NCI-H1105 (cell line): ENCODE data around the gene HRH2.
A peak's percentile ranks its signal among the peaks of the same experiment; 100 is the strongest.
"Not testable (repeated sequence)": the region's sequence is repeated elsewhere in the genome, so short reads cannot be mapped to it uniquely, and the experiment has no call there.

Experiments used
- DNase-seq: peaks from one replicate; lab custom pipeline; 2025; lab: John Stamatoyannopoulos, UW

The HRH2 gene

DNA sequence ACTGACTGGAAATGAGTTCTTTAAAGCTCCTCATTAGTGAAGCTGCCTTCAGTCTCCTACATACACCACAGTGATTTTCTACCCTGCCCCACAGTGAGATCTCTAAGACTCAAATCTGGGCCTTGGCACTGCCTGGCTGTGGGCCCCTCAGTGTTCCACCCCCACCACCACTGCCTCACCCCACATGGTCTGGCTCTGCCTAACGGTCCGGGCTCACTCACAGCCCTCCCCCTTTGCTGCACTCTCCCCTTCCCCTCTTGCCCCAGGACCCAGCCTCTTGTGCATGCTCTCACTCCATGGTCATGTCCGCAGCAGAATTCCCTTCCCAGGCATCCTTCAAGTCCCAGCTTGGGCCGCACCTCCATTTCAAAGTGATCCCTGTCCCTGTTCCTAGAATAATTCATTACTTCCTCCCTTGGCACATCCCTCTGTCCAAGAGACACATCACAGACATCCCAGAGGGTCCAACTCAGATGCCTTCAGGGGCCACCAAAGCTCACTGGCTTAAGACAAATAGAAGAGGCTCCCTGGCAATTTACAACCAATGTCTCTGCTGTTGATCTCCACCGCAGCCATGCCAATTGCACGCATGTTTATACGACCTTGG lies 56.7 kb downstream of the HRH2 start:
- no peak for DNase-seq

DNA sequence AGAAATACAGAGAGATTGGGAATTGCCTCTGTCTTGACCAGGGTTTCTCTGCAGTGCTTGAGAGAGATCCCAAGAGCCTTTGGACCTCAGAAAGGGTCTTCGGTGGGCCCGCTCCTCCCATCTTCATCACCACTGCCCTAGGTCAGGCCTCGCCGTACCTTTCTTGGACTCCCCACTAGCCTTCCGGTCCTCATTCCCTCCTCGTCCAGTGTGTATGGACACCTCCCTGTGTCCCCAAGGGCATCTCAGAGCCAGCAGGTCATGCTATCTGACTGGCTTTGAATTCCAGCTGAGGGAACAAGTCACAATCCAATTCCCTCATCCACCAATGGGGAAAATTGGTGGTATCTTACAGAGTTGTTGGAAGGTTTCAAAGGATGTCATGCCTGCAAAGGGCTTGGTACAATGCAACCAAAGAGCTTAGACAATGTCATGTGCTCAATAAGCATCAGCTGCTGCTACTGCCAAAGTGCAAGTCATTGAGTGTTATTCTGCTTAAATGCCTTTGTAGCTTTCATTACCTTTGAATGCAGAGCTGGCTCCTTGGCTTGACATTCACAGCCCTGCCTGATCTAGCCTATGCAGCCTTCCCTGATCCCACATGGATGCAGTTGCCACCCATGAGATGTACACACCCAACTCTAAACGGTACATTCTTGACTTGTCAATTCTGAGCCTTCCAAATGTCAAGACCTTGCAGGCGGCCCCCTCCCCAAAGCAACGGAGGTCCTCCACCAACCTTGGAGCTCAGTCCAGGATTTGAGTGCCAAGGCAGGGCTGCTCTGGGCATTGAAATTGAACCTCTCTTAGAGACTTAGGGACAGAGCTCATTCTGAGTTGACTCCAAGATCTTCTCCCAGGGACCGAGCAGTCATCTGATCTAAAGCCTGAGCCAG lies 58.0 kb downstream of the HRH2 start:
- no peak for DNase-seq

- DNase-seq, result no peak
Measured at GRCh38 chr5:175717837-175718236, 60.0 kb downstream of the HRH2 start.

- DNase-seq, result peak; percentile 1
Measured at GRCh38 chr5:175718401-175719108, 60.7 kb downstream of the HRH2 start.

DNA sequence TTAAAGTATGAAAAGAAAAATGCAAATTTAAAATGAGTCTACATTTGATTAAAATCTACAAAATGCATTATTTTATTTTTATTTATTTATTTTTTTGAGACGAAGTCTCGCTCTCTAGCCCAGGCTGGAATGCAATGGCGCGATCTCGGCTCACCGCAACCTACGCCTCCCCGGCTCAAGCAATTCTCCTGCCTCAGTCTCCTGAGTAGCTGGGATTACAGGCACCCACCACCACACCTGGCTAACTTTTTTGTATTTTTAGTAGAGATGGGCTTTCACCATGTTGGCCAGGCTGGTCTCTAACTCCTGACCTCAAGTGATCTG lies 61.2 kb downstream of the HRH2 start:
- DNase-seq, result not testable (repeated sequence)

GRCh38 chr5:175724314-175725275 lies 66.7 kb downstream of the HRH2 start:
- DNase-seq, result no peak

GRCh38 chr5:175728316-175728715 lies 70.4 kb downstream of the HRH2 start:
- no peak for DNase-seq

DNA sequence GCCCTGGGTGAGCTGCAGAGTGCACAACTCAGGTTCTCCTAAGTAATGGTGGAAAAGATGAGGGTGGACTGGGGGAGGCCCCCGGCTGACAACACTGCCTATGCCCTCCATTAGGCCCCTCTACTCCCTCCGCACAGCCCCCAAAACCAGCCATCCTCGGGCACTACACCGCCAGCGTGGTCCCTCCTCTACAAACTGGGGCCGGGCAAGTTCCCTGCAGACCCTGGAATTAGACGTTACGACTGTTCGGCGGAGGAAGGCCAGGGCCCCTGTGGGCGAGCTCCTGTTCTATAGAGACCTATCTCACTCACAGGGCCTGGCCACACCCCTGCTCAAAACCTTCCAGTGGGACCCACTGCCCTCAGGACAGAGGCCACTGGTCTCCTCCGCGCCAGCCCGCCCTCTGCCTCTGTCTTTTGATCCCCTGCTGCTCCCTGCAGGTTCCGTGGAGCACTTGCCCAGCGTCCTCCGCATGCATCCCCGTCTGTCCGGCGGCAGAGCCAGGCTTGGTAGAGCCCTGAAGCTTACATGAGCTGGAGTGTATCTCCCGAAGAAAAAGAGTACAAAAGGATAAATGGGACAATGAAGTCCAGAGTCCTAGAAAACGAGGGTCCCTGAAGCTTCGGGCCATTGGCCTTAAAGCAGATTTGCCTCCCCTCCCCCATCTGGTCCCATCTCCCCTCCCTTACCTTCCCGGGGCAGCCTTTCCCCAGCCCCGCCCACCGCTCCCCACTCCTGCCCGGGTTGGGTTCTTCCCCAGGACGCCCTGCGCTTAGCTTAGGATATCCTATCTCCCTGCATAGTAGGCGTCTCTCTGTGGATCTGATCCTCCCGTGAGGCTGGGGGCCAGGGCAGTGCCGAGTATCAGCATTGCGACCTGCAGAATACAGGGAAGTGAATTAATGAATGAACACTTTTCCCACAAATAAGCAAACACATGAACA lies 71.3 kb downstream of the HRH2 start:
- DNase-seq, result no peak

GRCh38 chr5:175729829-175730277 lies 72.0 kb downstream of the HRH2 start:
- peak; percentile 54 for DNase-seq

DNA sequence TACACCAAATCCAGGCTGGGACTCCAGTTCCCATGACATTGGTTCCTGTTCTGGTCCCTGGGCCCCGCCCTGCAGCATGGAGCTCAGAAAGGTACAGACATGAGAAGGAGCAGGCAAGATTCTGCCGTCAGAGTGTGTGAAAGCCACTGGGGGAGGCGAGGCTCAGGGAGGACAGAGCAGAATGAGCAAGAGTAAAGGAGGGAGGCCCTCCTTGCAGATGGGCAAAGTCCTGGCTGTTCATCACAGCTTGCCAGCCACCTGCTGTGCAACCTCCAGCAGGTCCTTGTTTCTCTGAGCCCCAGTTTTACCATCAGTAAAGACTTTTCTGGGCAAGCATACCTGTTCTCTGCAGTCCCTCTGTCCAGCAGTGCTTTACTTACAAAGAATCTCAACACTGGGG lies 73.3 kb downstream of the HRH2 start:
- DNase-seq, result no peak

- DNase-seq, result no peak
Measured at GRCh38 chr5:175731756-175732465, 74.0 kb downstream of the HRH2 start.

DNA sequence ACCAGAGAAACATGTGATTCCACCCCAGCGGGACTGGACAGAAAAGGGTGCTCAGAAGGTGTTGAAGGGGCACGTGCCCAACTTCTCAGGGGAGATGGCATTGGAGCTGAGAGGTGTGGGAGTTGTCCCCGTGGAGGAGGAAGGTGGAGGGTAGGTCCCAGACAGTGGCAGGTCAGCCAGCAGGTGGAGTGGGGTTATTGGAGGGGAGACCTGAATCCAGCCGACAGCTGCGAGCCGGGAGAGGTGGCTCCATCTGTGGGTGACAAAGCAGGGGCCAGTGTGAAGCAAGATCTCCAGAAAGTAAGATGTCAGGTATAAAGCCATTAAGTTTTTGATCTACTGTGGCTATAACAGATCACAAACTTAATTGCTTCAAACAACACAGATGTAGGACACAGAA lies 75.1 kb downstream of the HRH2 start:
- DNase-seq, result no peak

DNA sequence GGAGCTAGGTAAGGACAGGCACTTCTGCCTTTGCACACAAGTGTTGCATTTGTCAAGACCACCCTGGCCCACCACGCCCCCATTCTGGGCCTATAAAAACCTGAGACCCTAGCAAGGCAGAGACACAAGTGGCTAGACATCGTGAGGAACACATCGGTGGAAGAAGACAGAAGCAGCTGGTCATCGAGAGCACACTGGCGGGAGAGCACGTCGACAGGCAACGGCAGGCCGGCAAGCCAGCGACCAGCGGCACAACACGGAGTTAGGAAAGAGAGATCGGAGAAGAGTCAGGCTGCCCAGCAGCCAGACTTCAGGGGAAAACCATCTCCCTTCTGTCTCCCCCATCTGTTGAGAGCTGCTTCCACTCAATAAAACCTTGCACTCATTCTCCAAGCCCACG lies 76.1 kb downstream of the HRH2 start:
- no peak for DNase-seq

GRCh38 chr5:175734501-175734900 lies 76.6 kb downstream of the HRH2 start:
- DNase-seq, result no peak

- DNase-seq, result no peak
Measured at GRCh38 chr5:175735701-175736100, 77.8 kb downstream of the HRH2 start.

GRCh38 chr5:175736652-175737051 lies 78.8 kb downstream of the HRH2 start:
- DNase-seq, result no peak

- DNase-seq, result no peak
Measured at GRCh38 chr5:175737481-175737880, 79.6 kb downstream of the HRH2 start.

GRCh38 chr5:175738126-175738525 lies 80.3 kb downstream of the HRH2 start:
- no peak for DNase-seq

DNA sequence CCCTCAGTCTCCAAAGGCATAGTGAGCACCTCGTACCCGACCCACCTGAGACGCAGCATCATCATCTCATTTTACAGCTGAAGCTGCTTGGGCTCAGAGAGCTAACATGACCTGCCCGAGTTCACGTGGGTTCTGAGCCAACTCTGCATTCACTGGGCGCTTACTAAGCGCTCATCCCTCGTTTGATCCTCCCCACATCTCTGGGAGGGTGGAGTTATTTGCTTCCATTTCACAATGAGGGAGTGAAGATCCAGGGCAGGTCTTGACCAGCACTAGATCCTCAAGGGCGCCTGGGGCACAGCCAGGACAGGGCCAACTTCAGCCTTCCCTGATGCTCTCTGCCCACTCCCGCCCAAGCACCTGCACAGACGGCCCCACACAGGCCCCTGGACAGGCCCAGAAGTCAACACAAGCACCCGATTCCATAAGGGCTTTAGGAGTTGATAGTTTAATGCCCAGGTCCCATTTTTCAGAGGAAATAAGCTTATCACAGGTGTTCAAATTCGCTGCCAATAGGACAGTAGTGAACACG lies 80.8 kb downstream of the HRH2 start:
- no peak for DNase-seq

GRCh38 chr5:175740014-175740413 lies 82.1 kb downstream of the HRH2 start:
- DNase-seq, result no peak
